ENCODE measurements around the gene SHH. TPM values are rescaled to one million over a fixed set of nuclear protein-coding genes. Genes with fewer than 3 reads are reported as not detected.

The SHH gene
- polyA plus RNA-seq, 3 donors, result not detected

GRCh38 chr7:155763691-155764437 lies 48.4 kb downstream of the SHH start:
- H3K27ac ChIP-seq (ENCODE audit: low read depth in 1 of 2, low read length in 2 of 2), result peak overlapping the region; percentile 54 to 61
- H3K36me3 ChIP-seq (replicated peaks in 1 of 2; ENCODE audit: control insufficient read depth in 1 of 2, insufficient read depth in 2 of 2, low read length in 2 of 2), result peaks cover 39 to 63% of the 10 kb centered on the region in 2 donors
- no peaks in the 10 kb centered on the region for H3K27me3 ChIP-seq (ENCODE audit: control insufficient read depth in 2 of 2, insufficient read depth in 2 of 2, low read length in 2 of 2)
- Mint-ChIP-seq H3K36me3 (peaks cover 59 to 67% of the 10 kb centered on the region in 2 donors), H3K4me3 (peak overlapping the region; percentile 56 to 76), H3K4me1 (peaks cover 56% of the 10 kb centered on the region), H3K9me3 (no peaks in the 10 kb centered on the region), H3K27ac (peak overlapping the region; percentile 71 to 90 (median 87)), H3K27me3 (ENCODE audit: low read depth in 3 of 3) (peaks cover 0 to 1% (median 0%) of the 10 kb centered on the region in 3 donors)
- H4K20me1 ChIP-seq (ENCODE audit: insufficient read depth, low read length), result peaks cover 84% of the 10 kb centered on the region
- H3K9me3 ChIP-seq (replicated peaks in 1 of 2; ENCODE audit: control insufficient read depth in 1 of 2, insufficient read depth in 1 of 2, low read length in 2 of 2), result no peaks in the 10 kb centered on the region
- DNase-seq, result peak; percentile 56 to 88 (median 58)
- no peak for TF ChIP-seq CTCF (IDR thresholded peaks at IDR 0.05)
- H3K4me1 ChIP-seq (ENCODE audit: control insufficient read depth in 1 of 2, insufficient read depth in 2 of 2, low read length in 2 of 2), result peaks cover 58 to 59% of the 10 kb centered on the region in 2 donors
- peak overlapping the region; percentile 22 for H2AFZ ChIP-seq (ENCODE audit: insufficient read depth, low read depth, low read length, poor library complexity, severe bottlenecking)
- peak overlapping the region in 1 of 3 experiments; percentile 47 for H3K4me3 ChIP-seq (replicated peaks in 1 of 3; ENCODE audit: low read depth in 2 of 3, low read length in 3 of 3)
- peaks cover 69% of the 10 kb centered on the region for H3K79me2 ChIP-seq (ENCODE audit: insufficient read depth, low read length)
- peak overlapping the region; percentile 58 for H3K4me2 ChIP-seq (replicated peaks; ENCODE audit: extremely low read depth, low read length, poor library complexity, severe bottlenecking)
- intact Hi-C loops (cut with micrococcal nuclease), result loop anchor here in 1 of 2 donors (10.0 kb wide), 1 partner anchor 839 kb away; no protein-coding TSS in a partner anchor
- peak overlapping the region; percentile 23 for H3K9ac ChIP-seq (ENCODE audit: insufficient read depth, low read length, poor library complexity, severe bottlenecking)
- WGBS (ENCODE audit: insufficient coverage), result 4% methylated on average over 27 of the region's 27 CpGs

GRCh38 chr7:155763122-155763521 lies 49.1 kb downstream of the SHH start:
- no peak overlapping the region for H3K4me3 ChIP-seq (replicated peaks in 1 of 3; ENCODE audit: low read depth in 2 of 3, low read length in 3 of 3)
- WGBS (ENCODE audit: insufficient coverage), result 92% methylated on average over 8 of the region's 10 CpGs
- Mint-ChIP-seq H3K27me3 (ENCODE audit: low read depth in 3 of 3) (peaks cover 0 to 1% (median 0%) of the 10 kb centered on the region in 3 donors), H3K9me3 (no peaks in the 10 kb centered on the region), H3K4me3 (no peak overlapping the region), H3K4me1 (peaks cover 52% of the 10 kb centered on the region), H3K36me3 (peaks cover 60 to 70% of the 10 kb centered on the region in 2 donors), H3K27ac (peak overlapping the region in 4 of 7 donors; percentile 11 to 87 (median 42))
- no peak overlapping the region for H2AFZ ChIP-seq (ENCODE audit: insufficient read depth, low read depth, low read length, poor library complexity, severe bottlenecking)
- DNase-seq, result no peak
- H3K4me2 ChIP-seq (replicated peaks; ENCODE audit: extremely low read depth, low read length, poor library complexity, severe bottlenecking), result no peak overlapping the region
- peaks cover 39 to 68% of the 10 kb centered on the region in 2 donors for H3K36me3 ChIP-seq (replicated peaks in 1 of 2; ENCODE audit: control insufficient read depth in 1 of 2, insufficient read depth in 2 of 2, low read length in 2 of 2)
- intact Hi-C loops (cut with micrococcal nuclease), result loop anchor here in 1 of 2 donors (10.0 kb wide), 1 partner anchor 838 kb away; no protein-coding TSS in a partner anchor
- no peaks in the 10 kb centered on the region for H3K9me3 ChIP-seq (replicated peaks in 1 of 2; ENCODE audit: control insufficient read depth in 1 of 2, insufficient read depth in 1 of 2, low read length in 2 of 2)
- H3K27ac ChIP-seq (ENCODE audit: low read depth in 1 of 2, low read length in 2 of 2), result peak overlapping the region in 1 of 2 donors; percentile 61
- no peak overlapping the region for H3K9ac ChIP-seq (ENCODE audit: insufficient read depth, low read length, poor library complexity, severe bottlenecking)
- peaks cover 84% of the 10 kb centered on the region for H4K20me1 ChIP-seq (ENCODE audit: insufficient read depth, low read length)
- H3K27me3 ChIP-seq (ENCODE audit: control insufficient read depth in 2 of 2, insufficient read depth in 2 of 2, low read length in 2 of 2), result no peaks in the 10 kb centered on the region
- peaks cover 53 to 55% of the 10 kb centered on the region in 2 donors for H3K4me1 ChIP-seq (ENCODE audit: control insufficient read depth in 1 of 2, insufficient read depth in 2 of 2, low read length in 2 of 2)
- no peak for TF ChIP-seq CTCF (IDR thresholded peaks at IDR 0.05)
- peaks cover 75% of the 10 kb centered on the region for H3K79me2 ChIP-seq (ENCODE audit: insufficient read depth, low read length)
